ENCODE measurements around the gene ZFHX3. TPM values are rescaled to one million over a fixed set of nuclear protein-coding genes. Genes with fewer than 3 reads are reported as not detected.

ZFHX3 gene
- total RNA-seq, 1 donor from 2014 or later = 8.3 TPM

GRCh38 chr16:72910381-72910780 lies 137.5 kb downstream of the ZFHX3 start:
- DNase-seq (no peak), ATAC-seq (ENCODE audit: poor library complexity) (no peak)
- intact Hi-C loops (cut with DNase I) = no loop called here

GRCh38 chr16:72909196-72909595 lies 138.7 kb downstream of the ZFHX3 start:
- no peak for ATAC-seq (ENCODE audit: poor library complexity)
- DNase-seq = no peak
- intact Hi-C loops (cut with DNase I) = no loop called here

DNA sequence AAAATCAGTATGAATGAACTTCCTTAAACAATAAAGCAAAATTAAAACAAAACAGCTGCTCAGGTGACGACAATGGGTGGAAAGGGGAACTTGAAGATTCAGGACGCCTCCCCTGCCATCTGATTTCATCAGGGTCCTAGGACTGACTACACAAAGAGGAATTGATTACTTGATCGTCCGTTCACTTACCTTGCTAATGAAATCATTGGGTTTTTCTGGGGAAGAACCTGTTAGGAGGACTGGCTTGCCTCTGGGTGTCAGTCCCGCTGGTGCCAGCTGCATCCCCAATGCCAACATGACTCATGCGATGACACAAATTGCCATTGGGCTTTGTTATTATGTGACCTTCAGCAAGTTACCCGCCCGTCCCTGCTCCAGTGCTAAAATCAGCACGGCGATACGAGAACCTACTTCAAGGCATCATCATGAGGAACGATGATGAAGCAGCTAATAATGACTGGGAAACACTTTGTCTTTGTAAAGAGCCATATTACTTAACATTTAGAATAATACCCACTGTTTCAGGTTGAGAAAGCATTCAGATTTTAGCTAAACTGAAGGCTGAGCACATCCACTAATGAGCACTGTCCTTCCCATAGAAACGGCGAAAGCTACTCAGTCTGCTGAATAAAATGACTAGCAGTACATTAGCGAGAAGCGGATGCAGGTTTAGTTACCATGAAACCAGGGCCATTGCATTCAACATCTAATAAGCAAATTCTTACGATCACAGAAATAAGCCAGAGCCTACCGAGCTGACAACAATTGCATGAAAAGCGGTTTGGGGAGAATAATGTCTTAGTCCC lies 139.4 kb downstream of the ZFHX3 start:
- no peak for DNase-seq
- intact Hi-C loops (cut with DNase I) = no loop called here
- no peak for ATAC-seq (ENCODE audit: poor library complexity)

GRCh38 chr16:72905581-72905980 lies 142.3 kb downstream of the ZFHX3 start:
- intact Hi-C loops (cut with DNase I) = no loop called here
- no peak for ATAC-seq (ENCODE audit: poor library complexity)
- DNase-seq = no peak

DNA sequence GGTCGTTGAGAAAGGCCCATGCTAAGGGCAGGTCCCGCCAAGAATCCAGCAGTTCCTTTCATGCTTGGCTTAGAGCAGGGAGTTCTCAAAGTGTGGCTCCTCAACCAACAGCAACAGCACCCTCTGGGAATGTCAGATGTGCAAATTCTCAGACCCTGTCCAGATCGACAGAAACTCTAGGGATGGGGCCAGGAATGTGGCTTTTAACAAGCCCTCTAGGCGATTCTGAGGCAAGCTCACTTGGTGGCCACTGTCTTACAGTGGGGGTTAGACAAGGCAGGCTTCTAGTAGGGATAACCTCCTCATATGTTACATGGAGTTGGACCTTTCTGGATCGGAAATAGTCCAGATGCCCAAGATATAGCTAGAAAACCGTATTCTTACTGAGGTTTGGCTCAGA lies 144.8 kb downstream of the ZFHX3 start:
- intact Hi-C loops (cut with DNase I) = no loop called here
- no peak for DNase-seq
- ATAC-seq (ENCODE audit: poor library complexity) = no peak

DNA sequence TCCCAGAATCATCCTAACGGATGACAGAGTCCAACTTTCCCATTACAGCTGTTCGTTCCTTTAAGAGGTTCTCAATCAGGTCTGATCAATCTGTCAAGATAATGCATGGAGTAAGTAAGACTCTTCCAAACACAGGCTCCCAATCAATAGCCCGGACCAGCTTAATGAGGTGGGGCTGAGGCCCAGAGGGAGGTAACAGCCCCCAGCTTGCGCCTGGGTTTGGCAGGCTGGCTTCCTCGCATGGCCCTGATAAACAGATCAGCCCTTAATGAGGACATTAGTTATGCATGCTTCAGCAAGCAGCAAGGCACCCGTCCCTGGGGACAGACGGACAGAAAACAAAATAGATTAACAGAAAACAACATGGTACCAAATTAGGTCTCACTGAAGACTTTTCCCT lies 145.7 kb downstream of the ZFHX3 start:
- DNase-seq (no peak), ATAC-seq (ENCODE audit: poor library complexity) (no peak)
- intact Hi-C loops (cut with DNase I) = no loop called here

- no peak for ATAC-seq (ENCODE audit: poor library complexity)
- no peak for DNase-seq
- intact Hi-C loops (cut with DNase I) = no loop called here
Measured at GRCh38 chr16:72901000-72901627, 146.8 kb downstream of the ZFHX3 start.

GRCh38 chr16:72898216-72898825 lies 149.6 kb downstream of the ZFHX3 start:
- DNase-seq (no peak), ATAC-seq (ENCODE audit: poor library complexity) (no peak)
- intact Hi-C loops (cut with DNase I) = no loop called here

GRCh38 chr16:72897707-72898106 lies 150.2 kb downstream of the ZFHX3 start:
- intact Hi-C loops (cut with DNase I) = no loop called here
- ATAC-seq (ENCODE audit: poor library complexity) = no peak
- no peak for DNase-seq

- DNase-seq (no peak), ATAC-seq (ENCODE audit: poor library complexity) (no peak)
- intact Hi-C loops (cut with DNase I) = no loop called here
Measured at GRCh38 chr16:72896485-72897118, 151.3 kb downstream of the ZFHX3 start.

DNA sequence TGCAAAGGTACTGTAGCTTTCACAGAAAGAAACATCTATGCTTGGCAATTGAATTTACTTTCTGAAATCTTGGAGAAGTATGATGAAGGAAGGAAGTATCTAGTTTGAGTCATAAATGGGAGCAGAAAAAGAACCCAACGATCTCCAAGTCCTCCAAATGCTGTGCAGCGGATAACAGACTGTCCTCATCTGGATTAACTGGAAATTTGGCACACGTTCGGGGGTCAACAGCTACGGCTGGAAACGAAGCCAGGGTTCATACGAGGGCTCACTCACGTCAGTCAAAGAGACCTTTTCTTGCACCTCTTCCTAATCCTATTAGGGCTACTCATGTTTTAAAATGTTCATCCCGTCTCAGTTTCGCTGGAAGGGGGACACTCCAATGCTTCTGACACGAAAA lies 152.0 kb downstream of the ZFHX3 start:
- peak; percentile 68 for ATAC-seq (ENCODE audit: poor library complexity)
- intact Hi-C loops (cut with DNase I) = no loop called here

GRCh38 chr16:72894293-72895151 lies 153.4 kb downstream of the ZFHX3 start:
- DNase-seq (no peak), ATAC-seq (ENCODE audit: poor library complexity) (peak; percentile 48)
- intact Hi-C loops (cut with DNase I) = no loop called here

More for the DNA sequence above, 152.0 kb downstream of the ZFHX3 start:
- DNase-seq = no peak

DNA sequence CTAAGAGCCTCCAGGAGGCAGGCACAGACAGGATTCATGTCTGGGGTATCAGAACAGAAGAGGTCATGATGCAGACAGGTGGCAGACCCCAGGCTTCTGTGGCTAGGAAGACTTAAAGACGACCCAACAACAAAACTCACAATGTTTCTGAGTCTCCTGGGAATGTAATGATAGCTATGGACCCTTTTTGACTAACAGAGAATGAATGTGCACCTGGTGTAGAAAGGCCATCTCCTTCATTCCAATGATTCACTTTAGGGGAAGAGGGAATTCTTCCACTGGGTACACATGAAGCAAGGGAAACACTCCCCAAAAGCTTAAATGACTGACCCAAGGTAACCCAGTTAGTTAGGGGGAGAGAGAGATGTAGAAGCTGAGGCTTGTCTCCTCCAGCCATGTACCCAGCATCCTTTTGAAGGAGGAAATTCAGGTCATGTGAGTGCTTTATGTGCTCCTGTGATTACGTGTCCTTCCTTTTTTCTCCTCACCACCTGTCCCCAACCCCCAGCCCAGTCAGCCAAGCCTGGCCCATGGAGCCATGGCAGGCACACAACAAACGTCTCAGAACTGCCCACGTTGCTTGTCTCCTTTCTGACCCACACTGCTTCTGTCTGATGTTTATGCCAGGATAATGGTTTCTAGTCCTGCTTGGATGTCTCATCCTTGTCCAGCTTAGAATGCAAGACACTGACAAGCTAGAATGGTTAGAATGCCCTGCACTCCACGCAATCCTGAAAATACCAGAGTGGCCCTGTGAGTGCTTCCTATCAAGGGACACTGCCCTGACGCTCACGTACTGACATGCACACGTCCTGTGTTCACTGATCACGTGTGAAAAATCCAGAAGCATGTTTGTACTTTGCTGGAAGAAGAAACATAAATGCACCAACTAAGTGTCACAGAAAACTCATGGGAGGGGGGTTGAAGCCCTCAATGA lies 156.4 kb downstream of the ZFHX3 start:
- ATAC-seq (ENCODE audit: poor library complexity) = no peak
- no peak for DNase-seq
- intact Hi-C loops (cut with DNase I) = no loop called here

- ATAC-seq (ENCODE audit: poor library complexity) (no peak), DNase-seq (no peak)
- intact Hi-C loops (cut with DNase I) = no loop called here
Measured at GRCh38 chr16:72890587-72890986, 157.3 kb downstream of the ZFHX3 start.

- no peak for DNase-seq
- intact Hi-C loops (cut with DNase I) = no loop called here
- ATAC-seq (ENCODE audit: poor library complexity) = no peak
Measured at GRCh38 chr16:72889616-72890582, 158.0 kb downstream of the ZFHX3 start.

- no peak for DNase-seq
Measured at GRCh38 chr16:72887537-72887936, 160.4 kb downstream of the ZFHX3 start.

More at GRCh38 chr16:72887537-72887936, 160.4 kb downstream of the ZFHX3 start:
- intact Hi-C loops (cut with DNase I) = no loop called here
- no peak for ATAC-seq (ENCODE audit: poor library complexity)

All from Right ventricle myocardium superior (tissue), 1 donor.